GM12878 (cell line): ENCODE results near the gene PTPN14. TPM values are rescaled to one million over a fixed set of nuclear protein-coding genes. Genes with fewer than 3 reads are reported as not detected.

Experiments used
- ATAC-seq: fragments of 200-7000 bp; cut with Tn5 transposase; 3 replicates; pipeline ENCODE4 v1.9.1; 2020; ENCODE audit warnings: mild to moderate bottlenecking, moderate library complexity
- BruUV-seq: library from RNA; stranded (reverse); fragments of 400-500 nt; replicated peaks from 2 replicates; lab custom pipeline; 2021; lab: Mats Ljungman, UMichigan
- CTCF ChIA-PET: fragments of 300-600 bp; sonication (Branson Sonifier 250); formaldehyde crosslinking; extraction: SDS; loops from one replicate; lab custom pipeline; 2021; ENCODE audit warnings: inconsistent platforms; lab: Yijun Ruan, JAX
- POLR2A ChIA-PET: fragments of 350-600 bp; formaldehyde crosslinking; extraction: SDS; loops from one replicate; lab custom pipeline; 2021; ENCODE audit warnings: inconsistent platforms; lab: Charles Lee
- RAD21 ChIA-PET: fragments of 300-600 bp; sonication (Branson Sonifier 250); formaldehyde crosslinking; loops from one replicate; lab custom pipeline; 2023; ENCODE audit warnings: antibody characterized with exemption; ENCODE audit not compliant: unreplicated experiment; lab: Charles Lee
- SMC1A ChIA-PET: fragments of 300-600 bp; sonication (Branson Sonifier 250); formaldehyde crosslinking; loops from one replicate; lab custom pipeline; 2023; ENCODE audit not compliant: unreplicated experiment, uncharacterized antibody; lab: Charles Lee
- DNase-seq: peaks from one replicate; pipeline ENCODE4 v3.0.0-alpha.2; 2011; ENCODE audit warnings: low read depth, low spot score
- FAIRE-seq: peaks from 3 replicates; lab custom pipeline; 2011; peaks lifted over from hg19 to GRCh38; lab: Jason Lieb, UNC
- H2AFZ ChIP-seq: 2 replicates; pipeline ENCODE4 v1.6.0; 2011; ENCODE audit warnings: low read depth, low read length, control low read depth; ENCODE audit not compliant: control insufficient read depth
- H3K27ac ChIP-seq: 2 replicates; pipeline ENCODE4 v1.5.1; 2011; ENCODE audit warnings: control low read depth; ENCODE audit not compliant: control insufficient read depth, insufficient read depth
- H3K27me3 ChIP-seq, 2 experiments: replicated peaks in 1 of 2; 2 replicates each; pipeline versions ENCODE4 v1.6.0 to v1.6.1; 2011; ENCODE audit warnings: low read length in 1 of 2; ENCODE audit not compliant: control insufficient read depth in 2 of 2, insufficient read depth in 2 of 2
- H3K36me3 ChIP-seq, 2 experiments: 2 replicates each; pipeline ENCODE4 v1.5.1; 2011; ENCODE audit warnings: low read length in 1 of 2; ENCODE audit not compliant: control insufficient read depth in 2 of 2, insufficient read depth in 2 of 2
- H3K4me1 ChIP-seq: 2 replicates; pipeline ENCODE4 v1.6.1; 2011; ENCODE audit warnings: mild to moderate bottlenecking, low read length, moderate library complexity, mixed read lengths; ENCODE audit not compliant: control insufficient read depth, insufficient read depth
- H3K4me2 ChIP-seq: 2 replicates; pipeline ENCODE4 v1.6.0; 2011; ENCODE audit warnings: control low read depth; ENCODE audit not compliant: control insufficient read depth, insufficient read depth
- H3K4me3 ChIP-seq: fragments of 200-600 bp; sonication (generic); 2 replicates; pipeline ENCODE4 v1.5.1; 2016
- H3K79me2 ChIP-seq: 2 replicates; pipeline ENCODE4 v1.6.0; 2011; ENCODE audit warnings: low read length; ENCODE audit not compliant: control insufficient read depth, insufficient read depth
- H3K9ac ChIP-seq: 2 replicates; pipeline ENCODE4 v1.8.0; 2011; ENCODE audit warnings: low read length, control low read depth, mixed read lengths; ENCODE audit not compliant: control insufficient read depth, insufficient read depth
- H3K9me3 ChIP-seq: replicated peaks from 3 replicates; pipeline ENCODE4 v1.5.1; 2011; ENCODE audit warnings: mild to moderate bottlenecking, low read length; ENCODE audit not compliant: control insufficient read depth, insufficient read depth
- H4K20me1 ChIP-seq: 2 replicates; pipeline ENCODE4 v1.6.0; 2011; ENCODE audit not compliant: control insufficient read depth, insufficient read depth
- BRCA1 ChIP-seq: IDR thresholded peaks from 2 replicates; pipeline ENCODE4 v1.6.1; 2011; ENCODE audit warnings: low read depth, low read length, improper control_type of control experiment
- CEBPB ChIP-seq, 2 experiments: fragments of 150-350 bp in 1 of 2; IDR thresholded peaks; 2 replicates each; pipeline ENCODE4 v1.6.1; 2012 to 2014; ENCODE audit warnings: low read depth in 2 of 2, low read length in 2 of 2, borderline replicate concordance in 1 of 2, inconsistent platforms in 1 of 2
- IRF3 ChIP-seq: fragments of 450-650 bp; IDR thresholded peaks from 2 replicates; pipeline ENCODE4 v1.6.1; 2014; ENCODE audit warnings: mild to moderate bottlenecking
- PAX5 ChIP-seq: IDR thresholded peaks from 2 replicates; pipeline ENCODE4 v1.6.1; 2011; ENCODE audit warnings: low read depth, low read length, borderline replicate concordance
- ZNF687 ChIP-seq: fragments of 450-650 bp; IDR thresholded peaks from 2 replicates; pipeline ENCODE4 v1.6.1; 2017; ENCODE audit warnings: mild to moderate bottlenecking, moderate library complexity
- WGBS: methylation state at CpG from one replicate; pipeline ENCODE4 v1.1.6; 2016; ENCODE audit warnings: low lambda C conversion rate; ENCODE audit not compliant: insufficient replicate concordance, insufficient coverage; ENCODE audit errors: missing lambda C conversion rate; 5-methylcytosine and 5-hydroxymethylcytosine counted together
- in situ Hi-C: fragments of 300-500 bp; cut with MboI; formaldehyde crosslinking; loops from 9 replicates; pipeline ENCODE4 v1.14.3; 2018; ENCODE audit warnings: mixed read lengths
- intact Hi-C: fragments of 100-400 bp; cut with micrococcal nuclease; formaldehyde crosslinking; loops from one replicate; pipeline ENCODE4 v1.14.2; 2022; ENCODE audit not compliant: unreplicated experiment
- polyA plus RNA-seq, 11 experiments: library from polyadenylated mRNA; depleted of rRNA in 4 of 11; unstranded in 6 of 11; stranded (reverse) in 5 of 11; fragments of >200 nt; fragmentation: Nextera tagmentation in 4 of 11; fragmentation: Illumina TruSeq in 1 of 11; extraction: Ambion mirVana in 4 of 11; extraction: Trizol in 1 of 11; gene quantifications; 1 replicate in 1 of 11; 2 replicates in 10 of 11; pipeline versions ENCODE4 v1.2.1 to v1.2.3, GENCODE V29; 2011 to 2016; ENCODE audit warnings: inconsistent platforms in 2 of 11, missing spikeins in 2 of 11, low read depth in 1 of 11
- total RNA-seq, 4 experiments: library from RNA; depleted of rRNA in 3 of 4; stranded (reverse); fragments of >200 nt in 3 of 4; fragmentation: Illumina TruSeq in 1 of 4; extraction: Trizol in 1 of 4; gene quantifications; 2 replicates each; pipeline versions ENCODE4 v1.2.1 to v1.2.3, GENCODE V29; 2013 to 2021

Gene PTPN14
- total and polyA plus RNA-seq, 10 of the 15 experiments (the other 5 are each of a cell fraction or from before 2014, with no cell fraction given), result 0.05 to 5.1 (median 0.44) TPM

DNA sequence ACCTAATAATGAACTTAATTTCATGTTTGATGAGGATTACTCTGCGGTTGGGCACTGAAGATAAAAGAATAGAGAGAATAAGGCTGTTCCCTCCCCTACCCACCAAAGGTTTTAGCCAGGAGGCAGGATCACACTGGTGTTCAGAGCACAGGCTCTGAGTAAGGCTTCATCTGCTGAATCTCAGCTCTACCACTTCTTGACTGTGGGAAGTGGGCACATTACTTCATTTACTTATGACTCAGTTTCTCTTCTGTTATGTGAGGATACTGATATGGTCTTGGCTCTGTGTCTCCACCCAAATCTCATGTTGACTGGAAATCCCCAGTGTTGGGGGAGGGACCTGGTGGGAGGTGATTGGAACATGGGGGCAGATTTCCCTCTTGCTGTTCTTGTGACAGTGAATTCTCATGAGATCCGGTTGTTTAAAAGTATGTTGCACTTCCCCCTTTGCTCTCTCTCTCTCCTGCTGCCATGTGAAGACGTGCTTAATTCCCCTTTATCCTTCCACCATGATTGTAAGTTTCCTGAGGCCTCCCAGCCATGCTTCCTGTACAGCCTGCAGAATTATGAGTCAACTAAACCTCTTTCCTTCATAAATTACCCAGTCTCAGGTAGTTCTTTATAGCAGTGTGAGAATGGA lies 190.8 kb downstream of the PTPN14 start:
- Histone ChIP-seq H4K20me1 (no peaks in the 10 kb centered on the region), H3K27ac (no peak overlapping the region), H3K9me3 (no peaks in the 10 kb centered on the region; the same call in 2 of the 3 replicates), H3K79me2 (no peaks in the 10 kb centered on the region), H3K27me3 (no peaks in the 10 kb centered on the region; a peak in 1 of 4 replicates), H3K9ac (no peak overlapping the region), H3K4me1 (no peaks in the 10 kb centered on the region), H3K36me3 (no peaks in the 10 kb centered on the region), H3K4me3 (no peak overlapping the region), H2AFZ (no peak overlapping the region), H3K4me2 (no peak overlapping the region)
- CTCF ChIA-PET, result interaction anchor here (1.0 to 4.0 kb wide), 3 partner anchors 28 to 225 kb away, joined by 3 to 15 read pairs (median 4); no protein-coding TSS in a partner anchor
- in situ Hi-C loops (no loop called here), intact Hi-C loops (no loop called here)
- RAD21 ChIA-PET, result interaction anchor here (1.5 kb wide), 1 partner anchor 11 kb away, joined by 3 read pairs; no protein-coding TSS in a partner anchor
- TF ChIP-seq IRF3 (no peak), CEBPB (IDR thresholded peaks at IDR 0.05; ENCODE audit: borderline replicate concordance in 1 of 2, low read depth in 2 of 2, low read length in 2 of 2) (no peak), PAX5 (no peak), BRCA1 (no peak)
- DNase-seq (no peak), ATAC-seq (no peak), FAIRE-seq (no peak)
- SMC1A ChIA-PET, result interaction anchor here (1.2 kb wide), 1 partner anchor 25 kb away, joined by 3 read pairs; no protein-coding TSS in a partner anchor
- POLR2A ChIA-PET, result interaction anchor here (1.2 kb wide), 1 partner anchor 54 kb away, joined by 3 read pairs; no protein-coding TSS in a partner anchor
- no TSS peak for BruUV-seq
- 45% methylated on average over 3 of the region's 3 CpGs for WGBS

DNA sequence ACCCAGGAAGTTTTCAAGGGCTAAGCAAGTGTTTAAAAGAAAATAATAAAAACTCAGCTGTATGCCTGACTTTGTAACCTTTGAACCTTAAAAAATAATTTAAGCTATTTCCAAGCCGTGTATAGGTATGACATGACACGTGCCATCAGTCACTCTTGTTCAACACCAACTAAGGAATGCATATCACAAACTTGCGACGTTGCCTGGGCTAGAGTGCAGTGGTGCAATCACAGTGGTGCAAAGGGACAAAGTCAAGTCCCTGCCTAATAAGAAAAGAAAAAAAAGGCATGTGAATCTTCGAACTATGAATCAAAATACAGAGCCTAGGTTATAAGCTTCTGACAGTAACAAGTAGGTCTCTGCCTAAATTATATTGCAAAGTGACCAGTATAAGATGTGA lies 191.3 kb downstream of the PTPN14 start:
- no peak for FAIRE-seq
- no peak for DNase-seq
- BruUV-seq, result no TSS peak
- Histone ChIP-seq H3K27me3 (no peaks in the 10 kb centered on the region; a peak in 1 of 4 replicates), H2AFZ (no peak overlapping the region), H3K4me3 (no peak overlapping the region)
- in situ Hi-C loops, result no loop called here
- intact Hi-C loops, result no loop called here
- SMC1A ChIA-PET, result no interaction called here
- TF ChIP-seq ZNF687, result no peak
- TF ChIP-seq, all 136 proteins: peak for 0
- no peaks in the 10 kb centered on the region for H3K36me3 ChIP-seq
- H3K9ac ChIP-seq, result no peak overlapping the region
- CTCF ChIA-PET, result interaction anchor here (1.4 to 4.0 kb wide), 2 partner anchors 28 to 32 kb away, joined by 3 to 15 read pairs; no protein-coding TSS in a partner anchor
- no peaks in the 10 kb centered on the region; the same call in 2 of the 3 replicates for H3K9me3 ChIP-seq
- no peaks in the 10 kb centered on the region for H3K4me1 ChIP-seq
- RAD21 ChIA-PET, result interaction anchor here (1.5 kb wide), 1 partner anchor 10 kb away, joined by 3 read pairs; no protein-coding TSS in a partner anchor
- no peak overlapping the region for H3K4me2 ChIP-seq
- WGBS, result 41% methylated on average over 5 of the region's 5 CpGs
- H3K79me2 ChIP-seq, result no peaks in the 10 kb centered on the region
- POLR2A ChIA-PET, result no interaction called here
- H3K27ac ChIP-seq, result no peak overlapping the region
- no peak for ATAC-seq
- no peaks in the 10 kb centered on the region for H4K20me1 ChIP-seq
